ENCODE measurements around the gene PRKCZ.
A peak's percentile ranks its signal among the peaks of the same experiment; 100 is the strongest.

The PRKCZ gene

DNA sequence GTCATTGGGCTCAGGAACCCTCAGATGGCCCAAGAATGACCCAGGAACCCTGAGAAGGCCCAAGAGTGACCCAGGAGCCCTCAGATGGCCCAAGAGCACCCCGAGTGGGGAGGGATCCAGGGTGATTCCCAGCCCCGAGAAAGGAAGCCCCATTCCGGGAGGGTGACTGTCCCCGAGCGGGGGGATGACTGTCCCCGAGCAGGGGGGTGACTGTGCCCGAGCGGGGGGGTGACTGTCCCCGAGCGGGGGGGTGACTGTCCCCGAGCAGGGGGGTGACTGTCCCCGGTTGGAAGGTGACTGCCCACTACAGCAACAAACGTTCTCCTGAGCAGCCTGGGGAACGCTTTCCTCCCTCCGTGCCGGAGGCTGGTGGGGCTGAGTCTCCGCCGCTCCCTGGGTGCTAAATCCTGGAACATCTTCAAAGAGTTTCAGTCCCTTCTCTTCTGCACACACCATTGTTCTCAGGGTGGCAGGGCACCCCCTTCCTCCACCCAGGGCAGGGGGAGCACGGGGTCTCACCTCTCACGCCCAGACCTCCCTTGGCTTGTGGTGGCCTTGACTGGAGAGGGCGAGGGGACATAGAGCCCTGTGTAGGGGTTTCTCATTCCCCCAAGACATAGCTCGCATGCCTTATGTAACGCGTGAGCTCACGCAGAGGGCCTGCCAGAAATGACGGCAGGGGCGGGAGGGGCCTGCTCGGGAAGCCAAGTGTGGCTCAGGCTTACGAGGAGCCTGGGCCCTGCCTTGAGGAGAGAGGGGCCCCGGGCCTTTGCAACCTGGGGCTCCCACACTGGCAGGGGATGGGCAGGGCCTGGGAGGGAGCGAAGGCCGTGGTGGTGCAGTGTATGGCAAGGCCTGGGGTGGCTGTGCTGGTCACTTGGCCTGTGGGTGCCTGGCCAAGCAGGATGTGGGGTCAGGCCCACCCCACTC lies 163.6 kb downstream of the PRKCZ start:
- DNase-seq: no peak

DNA sequence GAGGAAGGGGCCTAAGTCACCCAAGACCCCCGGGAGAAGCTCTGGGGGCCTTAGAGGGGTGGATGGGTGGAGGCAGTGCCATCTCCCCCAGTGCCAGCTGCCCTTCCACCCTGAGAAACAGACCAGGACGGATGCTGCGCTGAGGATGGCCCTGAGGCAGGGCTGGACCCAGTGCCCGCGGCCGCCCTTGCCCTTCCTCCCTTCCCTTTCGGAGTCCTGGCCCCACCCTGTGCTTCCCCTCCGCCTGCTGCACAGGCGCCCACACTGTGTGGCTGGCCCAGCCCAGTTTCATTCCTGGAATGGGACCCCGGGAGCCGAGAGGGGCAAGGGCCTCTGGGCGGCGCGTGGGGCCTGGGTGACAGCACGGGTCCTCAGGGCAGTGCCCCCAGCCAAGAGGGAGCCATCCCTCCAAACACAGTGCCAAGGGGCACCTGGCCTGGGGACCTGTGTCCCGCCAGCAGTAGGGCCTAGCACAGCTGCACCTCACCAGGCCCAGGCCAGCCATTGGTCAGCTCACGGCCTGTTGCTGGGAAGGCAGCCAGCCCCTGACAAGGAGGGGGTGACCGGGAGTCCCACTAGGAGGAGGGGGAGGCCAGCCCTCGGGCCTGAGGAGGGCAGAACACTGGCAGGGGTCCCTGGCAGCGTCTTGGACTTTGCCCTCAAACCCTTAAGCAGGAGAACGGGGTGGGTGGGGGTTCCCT lies 164.5 kb downstream of the PRKCZ start:
- DNase-seq: no peak

DNA sequence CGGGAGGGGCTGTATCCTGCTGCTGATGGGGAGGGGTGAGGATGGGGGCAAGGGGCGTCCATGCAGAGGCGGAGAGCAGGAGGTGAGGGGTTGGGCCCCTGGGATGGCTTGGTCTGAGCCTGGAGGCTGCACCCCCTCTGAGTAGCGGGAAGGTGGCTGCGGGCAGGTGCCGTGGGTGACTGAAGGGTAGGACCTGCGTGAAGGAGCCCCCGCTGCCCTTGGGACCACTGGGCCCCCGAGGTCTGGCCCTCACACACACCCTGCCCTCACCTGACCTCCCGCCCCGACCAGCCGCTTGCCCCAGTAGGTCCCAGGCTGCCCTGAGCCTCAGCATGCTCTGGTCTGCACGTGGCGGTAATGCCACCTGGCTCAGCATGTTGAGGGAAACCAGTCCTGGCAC lies 165.1 kb downstream of the PRKCZ start:
- DNase-seq: no peak

DNA sequence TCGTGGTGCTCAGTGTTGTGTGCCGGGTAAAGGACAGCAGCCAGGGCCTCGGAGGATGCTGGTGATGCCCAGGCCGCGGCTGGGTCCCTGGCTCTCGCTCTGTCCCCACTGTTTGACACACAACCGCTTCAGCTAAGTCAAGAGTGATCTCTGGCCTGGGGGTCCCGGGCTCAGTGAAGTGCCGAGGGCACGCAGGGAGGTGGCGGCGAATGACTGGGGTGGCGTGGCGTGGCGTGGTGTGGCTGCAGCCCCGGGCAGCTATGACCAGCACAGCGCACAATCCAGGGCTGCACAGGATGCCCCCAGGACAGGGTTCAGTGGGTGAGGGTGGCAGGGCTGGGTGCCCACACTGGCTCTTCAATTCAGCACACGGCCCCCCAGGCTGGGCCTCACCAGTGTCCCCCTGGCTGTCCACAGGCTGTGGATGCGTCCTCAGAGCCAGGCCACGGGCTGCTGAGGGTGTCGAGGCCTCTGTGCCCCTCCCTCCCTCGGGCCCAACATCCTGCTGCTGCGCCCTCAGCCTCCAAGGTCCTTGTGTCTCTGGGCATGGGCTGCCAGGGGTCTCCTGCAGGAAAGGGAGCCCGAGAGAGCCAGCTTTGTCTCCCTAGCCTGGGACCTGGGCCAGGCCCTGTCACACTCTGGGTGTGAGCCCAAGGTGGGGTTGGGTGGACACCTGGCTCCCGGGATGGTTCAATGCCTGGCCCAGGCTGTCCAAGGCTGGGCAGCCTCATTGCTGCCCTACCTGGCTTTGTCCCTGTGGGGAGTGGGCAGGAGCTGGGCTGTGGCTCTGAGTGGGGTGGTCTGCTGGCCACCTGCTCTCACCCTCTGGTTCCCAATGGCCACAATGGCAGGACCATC lies 165.9 kb downstream of the PRKCZ start:
- DNase-seq: no peak

DNA sequence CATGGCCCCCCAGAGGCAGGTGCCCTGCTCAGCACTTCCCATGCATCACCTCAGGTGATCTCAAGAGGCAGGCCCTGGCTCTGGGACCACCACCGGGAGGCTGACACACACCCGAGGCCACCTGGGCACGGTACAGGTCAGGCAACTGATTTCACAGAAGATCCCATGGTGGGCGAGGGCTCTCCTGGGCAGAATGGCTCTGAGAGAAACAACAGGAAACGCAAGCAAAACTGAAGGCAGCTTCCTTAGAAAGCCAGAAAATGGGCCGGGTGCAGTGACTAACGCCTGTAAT lies 166.5 kb downstream of the PRKCZ start:
- DNase-seq: no peak

DNA sequence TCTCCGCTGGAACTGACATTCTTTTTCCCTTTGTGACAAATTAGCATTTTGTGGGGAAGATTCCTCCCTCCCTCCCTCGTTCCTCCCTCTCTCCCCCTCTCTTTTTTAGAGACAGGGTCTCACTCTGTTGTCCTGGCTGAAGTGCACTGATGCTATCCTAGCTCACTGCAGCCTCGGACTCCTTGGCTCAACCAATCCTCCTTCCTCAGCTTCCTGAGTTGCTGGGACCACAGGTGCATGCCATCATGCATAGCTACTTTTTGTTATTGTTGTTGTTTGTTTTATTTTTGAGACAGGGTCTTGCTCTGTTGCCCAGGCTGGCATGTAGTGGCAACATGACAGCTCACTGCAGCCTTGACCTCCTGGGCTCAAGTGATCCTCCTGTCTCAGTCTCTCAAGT lies 171.1 kb downstream of the PRKCZ start:
- DNase-seq: no peak

DNA sequence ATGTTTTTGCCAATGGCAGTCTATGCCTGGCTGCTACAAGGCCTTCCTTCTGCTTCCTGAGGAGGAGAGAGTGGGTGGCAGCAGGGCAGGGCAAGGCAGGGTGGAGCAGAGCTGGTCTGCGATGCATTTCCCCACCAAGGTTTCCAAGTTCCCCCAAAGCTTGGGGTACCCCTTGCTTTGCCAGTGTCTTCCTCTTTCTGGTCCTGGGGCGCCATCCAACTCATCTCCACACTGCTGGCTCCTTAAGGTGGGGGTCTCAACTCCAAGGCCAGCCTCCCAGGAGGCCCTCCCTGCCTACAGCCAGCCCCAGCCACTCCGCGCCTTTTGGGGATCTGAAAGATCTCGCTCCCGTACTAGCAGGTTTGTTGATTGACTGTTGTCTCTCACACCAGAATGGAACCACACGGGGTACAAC lies 174.0 kb downstream of the PRKCZ start:
- DNase-seq: no peak

DNA sequence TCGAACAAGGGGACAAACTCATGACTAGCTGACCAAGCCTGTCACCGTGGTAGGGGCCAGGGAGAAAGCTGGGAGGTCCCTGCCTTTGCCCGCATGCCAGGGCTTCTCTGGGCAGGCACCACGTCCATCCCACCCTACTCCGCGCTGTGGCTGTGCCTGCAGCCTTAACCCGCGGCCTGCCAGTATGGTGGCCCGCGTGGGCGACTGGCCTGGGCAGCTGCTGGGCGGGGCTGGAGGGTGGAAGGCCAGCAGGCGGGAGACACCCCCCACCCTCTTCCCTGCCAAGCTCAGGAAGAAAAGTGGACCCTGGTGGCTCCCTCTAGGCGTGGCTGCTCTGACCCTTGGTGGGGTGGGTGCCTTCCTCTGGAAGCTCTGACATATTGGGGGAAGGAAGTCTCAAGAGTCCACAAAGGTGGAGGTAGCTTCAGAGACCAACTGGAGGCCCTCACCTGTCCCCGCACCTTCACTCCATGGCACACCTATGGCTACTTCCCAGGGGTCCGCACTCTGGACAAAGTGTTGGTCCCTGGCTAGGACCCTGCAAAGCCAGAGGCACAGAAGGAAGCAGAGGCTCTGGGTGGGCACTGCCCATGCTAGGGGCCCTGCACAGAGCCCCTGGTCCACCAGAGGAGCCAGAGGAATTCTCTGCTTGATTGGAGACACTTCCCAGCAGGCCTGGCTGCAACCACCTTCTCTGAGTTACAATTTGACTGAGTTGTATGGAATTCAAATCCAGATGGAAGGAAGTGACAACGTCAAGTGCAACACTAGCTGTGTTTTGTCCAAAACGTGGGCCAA lies 174.6 kb downstream of the PRKCZ start:
- DNase-seq: no peak

DNA sequence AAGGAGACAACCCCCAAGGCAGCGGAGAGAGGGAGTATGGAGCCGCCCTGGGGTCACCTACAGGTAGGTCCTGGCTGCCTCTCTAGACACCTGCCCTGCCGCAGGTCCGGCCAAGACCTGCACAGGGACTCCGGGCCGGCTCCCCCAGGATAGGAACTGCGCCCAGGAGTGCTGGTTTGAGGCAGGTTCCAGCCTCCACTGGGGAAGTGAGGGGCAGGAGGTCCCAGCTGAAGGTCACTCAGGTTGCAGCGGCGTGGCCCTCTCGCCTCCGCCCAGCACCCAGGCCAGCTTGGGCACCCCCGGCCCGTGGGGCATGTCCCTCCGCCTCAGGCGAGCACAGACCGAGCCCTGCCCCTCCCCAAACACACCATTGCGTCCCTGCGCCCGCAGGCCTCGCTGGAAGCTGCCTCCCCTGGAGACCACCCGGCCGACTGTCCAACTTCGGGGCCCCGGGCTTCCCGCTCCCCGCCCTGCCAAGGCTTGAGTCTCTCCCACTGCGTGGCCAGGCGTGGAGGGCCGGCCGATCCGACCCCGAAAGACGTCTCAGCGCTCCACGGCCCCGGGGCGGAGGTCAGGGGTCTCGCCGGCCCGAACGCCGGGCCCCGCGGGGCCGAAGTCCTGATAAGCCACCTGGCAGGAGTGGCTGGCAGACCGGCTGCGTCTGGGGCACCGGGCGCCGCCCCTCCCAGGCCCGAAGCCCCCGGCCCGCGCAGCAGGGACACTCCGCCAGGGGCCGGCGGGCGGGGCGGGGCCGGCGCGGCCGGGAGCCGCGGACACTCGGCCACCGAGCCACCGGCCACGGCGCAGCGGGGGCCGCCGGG lies 176.5 kb downstream of the PRKCZ start:
- no peak for DNase-seq

DNA sequence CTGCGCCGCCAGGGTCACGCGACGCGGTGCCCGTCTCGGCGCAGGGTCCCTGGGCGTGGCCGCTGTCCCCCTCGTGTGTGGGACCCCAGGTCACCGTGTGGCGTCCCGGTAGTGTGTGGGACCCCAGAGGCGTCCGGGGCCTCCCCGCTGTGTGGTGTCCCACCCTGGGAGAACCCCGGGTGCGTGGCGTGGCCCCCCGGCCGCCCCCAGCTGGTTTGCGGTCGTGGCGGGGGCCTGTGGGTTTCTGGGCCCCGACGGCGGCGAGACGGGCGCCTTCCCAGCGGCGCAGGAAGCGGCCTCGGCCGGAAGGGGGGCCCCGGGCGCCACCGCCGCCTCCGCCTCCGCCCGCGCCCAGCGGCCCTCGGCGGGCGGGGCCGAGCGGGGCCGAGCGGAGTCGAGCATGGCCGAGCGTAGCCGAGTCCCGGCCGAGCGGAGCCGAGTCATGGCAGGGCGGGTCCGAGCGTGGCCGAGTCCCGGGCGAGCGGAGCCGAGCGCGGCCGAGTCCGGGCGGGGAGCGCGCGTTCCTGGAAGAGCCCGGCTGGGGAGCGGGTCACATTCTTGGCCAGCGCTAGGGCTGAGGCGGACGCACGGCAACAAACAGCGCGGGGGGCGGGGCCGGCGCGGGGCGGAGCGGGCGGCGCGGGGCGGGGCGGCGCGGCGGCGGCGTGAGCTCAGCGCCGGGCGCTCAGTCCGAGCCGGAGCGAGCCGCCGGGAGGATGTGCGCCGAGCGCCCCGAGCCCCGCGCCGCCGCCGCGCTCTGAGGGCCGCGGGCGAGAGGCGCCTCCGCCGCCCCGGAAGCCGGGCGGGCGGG lies 177.3 kb downstream of the PRKCZ start:
- DNase-seq: peak; percentile 92

DNA sequence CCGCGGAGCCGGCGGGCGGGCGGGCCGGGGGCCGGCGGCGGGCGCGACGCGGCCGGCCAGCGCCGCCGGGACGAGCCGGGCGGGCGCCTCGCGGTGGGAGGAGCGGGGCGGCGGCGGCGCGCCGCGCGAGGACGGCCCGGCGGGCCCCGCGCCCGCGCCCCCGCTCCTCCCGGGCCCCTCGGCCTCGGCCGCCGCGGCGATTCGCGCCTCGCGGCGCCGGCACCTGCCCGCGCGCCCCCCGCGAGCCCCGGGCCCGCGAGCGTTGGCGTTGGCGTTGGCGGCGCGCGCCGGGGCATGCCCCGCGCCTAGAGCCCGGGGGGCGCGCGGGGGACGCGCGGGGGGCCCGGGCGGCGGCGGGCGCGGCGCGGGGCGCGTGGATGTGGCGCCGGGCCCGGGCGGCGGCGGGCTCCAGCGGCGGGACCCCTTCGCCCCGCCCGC lies 178.0 kb downstream of the PRKCZ start, which contains the start of gene SKI:
Gene SKI (plus strand): TSS at position 163 of the 438 bp plus-strand sequence. CDS start 448 bp downstream, outside the sequence.
- DNase-seq: no peak

DNA sequence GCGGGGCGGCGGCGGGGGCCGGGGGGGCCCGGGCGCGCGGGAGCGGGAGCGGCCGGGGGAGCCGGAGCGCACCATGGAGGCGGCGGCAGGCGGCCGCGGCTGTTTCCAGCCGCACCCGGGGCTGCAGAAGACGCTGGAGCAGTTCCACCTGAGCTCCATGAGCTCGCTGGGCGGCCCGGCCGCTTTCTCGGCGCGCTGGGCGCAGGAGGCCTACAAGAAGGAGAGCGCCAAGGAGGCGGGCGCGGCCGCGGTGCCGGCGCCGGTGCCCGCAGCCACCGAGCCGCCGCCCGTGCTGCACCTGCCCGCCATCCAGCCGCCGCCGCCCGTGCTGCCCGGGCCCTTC lies 178.5 kb downstream of the PRKCZ start:
- DNase-seq: no peak

DNA sequence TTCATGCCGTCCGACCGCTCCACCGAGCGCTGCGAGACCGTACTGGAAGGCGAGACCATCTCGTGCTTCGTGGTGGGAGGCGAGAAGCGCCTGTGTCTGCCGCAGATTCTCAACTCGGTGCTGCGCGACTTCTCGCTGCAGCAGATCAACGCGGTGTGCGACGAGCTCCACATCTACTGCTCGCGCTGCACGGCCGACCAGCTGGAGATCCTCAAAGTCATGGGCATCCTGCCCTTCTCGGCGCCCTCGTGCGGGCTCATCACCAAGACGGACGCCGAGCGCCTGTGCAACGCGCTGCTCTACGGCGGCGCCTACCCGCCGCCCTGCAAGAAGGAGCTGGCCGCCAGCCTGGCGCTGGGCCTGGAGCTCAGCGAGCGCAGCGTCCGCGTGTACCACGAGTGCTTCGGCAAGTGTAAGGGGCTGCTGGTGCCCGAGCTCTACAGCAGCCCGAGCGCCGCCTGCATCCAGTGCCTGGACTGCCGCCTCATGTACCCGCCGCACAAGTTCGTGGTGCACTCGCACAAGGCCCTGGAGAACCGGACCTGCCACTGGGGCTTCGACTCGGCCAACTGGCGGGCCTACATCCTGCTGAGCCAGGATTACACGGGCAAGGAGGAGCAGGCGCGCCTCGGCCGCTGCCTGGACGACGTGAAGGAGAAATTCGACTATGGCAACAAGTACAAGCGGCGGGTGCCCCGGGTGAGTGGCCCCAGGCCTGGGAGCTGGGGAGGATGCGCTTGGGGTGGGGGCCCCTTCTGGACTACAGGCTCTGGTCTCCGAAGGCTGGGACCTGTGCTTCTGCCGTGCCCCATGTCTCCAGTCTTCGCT lies 179.0 kb downstream of the PRKCZ start:
- peak; percentile 13 for DNase-seq

DNA sequence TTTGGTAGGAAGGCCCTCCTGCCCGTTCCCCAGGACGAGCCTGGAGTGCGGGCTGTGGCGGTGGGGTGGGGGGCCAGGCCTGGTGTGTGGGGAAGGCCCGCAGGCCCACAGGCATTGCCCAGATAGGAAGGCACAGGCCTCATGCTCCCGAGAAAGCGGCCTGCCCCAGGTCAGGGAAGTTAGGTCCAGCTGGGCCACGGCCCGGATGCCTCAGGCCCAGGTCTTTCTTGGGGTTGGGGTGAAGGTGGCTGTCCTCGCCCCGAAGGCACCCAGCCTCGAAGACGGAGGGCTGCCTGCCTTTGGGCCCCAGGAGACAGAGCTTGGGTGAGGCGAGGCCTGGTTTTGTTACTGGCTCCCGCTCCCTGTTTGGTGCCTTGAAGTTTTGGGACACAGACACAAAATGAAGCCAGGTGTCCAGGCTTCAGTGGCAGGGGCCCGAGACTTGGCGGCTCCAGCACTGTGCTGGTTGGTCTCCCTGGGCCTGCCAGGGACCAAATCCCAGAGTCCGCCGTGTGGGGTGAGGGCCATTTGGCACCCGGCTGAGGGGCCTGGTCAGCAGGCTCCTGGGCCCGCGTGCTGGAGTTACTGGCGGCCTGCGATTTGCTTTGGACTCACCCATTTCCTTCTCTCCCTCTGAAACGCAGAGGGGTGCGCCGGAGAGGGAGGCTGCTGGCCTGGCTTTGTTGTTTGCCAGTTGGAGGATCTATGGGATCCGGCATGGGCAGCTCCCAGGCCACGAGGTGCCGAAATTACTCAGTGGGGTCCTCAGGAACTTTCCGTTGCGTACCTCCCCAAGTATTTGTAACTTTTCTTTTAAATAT lies 179.9 kb downstream of the PRKCZ start:
- no peak for DNase-seq

DNA sequence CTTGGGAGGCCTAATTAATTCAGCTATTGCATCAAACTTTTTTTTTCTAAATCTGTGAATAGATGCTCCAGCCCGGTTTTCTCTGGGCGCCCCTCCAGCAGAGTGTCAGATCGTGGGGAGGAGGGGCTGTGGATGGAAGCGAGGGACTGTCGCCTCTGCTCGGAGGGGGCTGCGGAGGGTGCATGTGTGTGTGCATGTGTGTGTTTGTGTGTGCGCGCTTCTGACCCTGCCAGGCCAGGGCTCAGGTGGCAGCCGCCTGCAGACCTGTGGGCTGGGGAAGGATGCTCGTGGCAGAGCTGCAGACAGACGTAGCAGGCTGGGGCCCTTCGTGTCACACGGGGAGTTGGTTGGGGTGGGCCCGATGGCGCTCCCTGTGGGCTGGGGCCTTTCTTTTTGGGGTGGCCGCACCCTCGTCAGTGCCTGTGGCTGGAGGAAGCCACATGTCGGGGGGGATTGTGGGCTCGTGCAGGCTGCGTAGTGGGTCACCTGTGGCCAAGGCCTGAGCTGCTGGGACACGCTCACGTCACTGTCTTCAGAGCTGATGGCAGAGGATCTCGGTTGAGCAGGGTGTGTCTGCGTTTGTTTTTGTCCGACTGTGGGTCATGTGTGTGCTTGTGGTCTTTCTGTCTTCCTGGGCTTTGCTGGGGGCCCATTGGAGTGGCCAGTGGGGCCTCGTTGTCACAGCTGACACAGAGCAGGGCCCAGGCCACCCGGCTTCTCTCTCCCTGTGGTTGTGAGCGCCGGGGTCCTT lies 180.7 kb downstream of the PRKCZ start:
- DNase-seq: no peak

DNA sequence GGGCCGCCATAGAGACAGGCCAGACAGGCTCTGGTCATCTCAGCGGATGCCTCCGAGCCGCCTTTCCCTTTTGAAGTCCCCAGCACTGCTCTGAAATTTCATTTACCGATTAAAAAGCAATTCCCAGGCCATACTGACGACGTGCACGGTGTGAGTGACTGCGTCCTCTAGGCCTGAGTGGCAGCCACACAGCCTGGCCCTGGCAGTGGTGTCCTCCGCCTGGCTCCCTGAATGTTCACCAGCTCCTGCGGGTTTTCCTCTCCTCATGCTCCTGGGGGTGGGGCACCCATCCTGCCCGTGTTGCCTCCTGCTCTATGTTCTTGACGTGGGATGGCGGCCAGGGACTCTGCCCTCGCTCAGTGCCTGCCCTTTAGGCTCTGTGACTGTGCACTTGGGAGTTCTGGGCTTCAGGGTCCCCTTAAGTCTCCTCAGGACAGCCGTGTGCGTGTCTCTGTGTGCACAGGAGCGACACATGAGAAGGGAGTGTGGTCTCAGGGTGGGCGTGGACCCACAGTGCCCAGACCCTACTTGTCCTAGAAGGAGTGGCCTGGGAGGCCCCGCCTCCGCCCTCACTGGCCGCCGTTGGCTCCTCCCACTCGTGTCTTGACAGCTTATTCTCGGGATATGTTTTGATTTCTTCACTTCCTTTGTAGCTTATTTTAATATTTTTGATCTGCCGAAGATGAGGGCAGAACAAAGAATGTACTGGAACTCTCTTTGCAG lies 181.5 kb downstream of the PRKCZ start:
- no peak for DNase-seq

DNA sequence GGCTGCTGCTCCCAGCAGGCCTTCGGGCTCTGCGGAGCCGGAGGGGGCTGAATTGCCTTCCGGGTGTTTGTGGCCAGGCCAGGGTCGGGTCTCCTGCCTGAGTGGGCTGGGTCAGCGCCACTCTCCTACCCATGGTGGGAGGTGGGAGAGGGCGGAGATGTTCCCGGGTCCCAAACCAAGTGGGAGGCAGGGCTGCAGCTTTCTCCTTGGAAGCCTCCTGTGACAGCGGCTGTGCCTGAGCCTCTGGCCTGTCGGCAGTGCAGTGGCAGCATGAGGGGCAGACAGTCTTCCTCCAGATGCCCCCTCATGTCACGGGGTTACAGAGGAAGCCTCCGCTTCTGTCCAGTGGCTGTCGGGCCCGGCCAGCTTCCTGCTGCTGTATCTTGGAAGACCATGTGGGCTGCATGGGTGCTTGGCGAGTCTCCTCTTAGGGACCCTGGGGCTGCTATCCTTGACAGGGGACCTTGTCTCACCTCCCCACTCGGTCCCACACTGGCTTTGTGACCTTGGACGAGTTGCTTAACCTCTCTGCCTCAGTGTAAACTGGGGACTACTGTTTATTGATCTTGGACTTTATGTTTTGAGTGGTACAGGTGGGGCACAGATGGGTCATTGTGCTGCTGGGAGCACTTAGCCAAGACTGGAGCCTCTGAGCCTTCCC lies 182.2 kb downstream of the PRKCZ start:
- DNase-seq: no peak

All from NCI-H1436 (cell line).